Hematopoietic multipotent progenitor cell treated with erythropoietin and hydrocortisone succinate and interleukin-3 and kit ligand, for 17 days (in vitro differentiated cells): Measurements from ENCODE around the gene DNER.

Experiments used
- DNase-seq: peaks from one replicate; pipeline ENCODE4 v3.0.0-alpha.2; 2015; ENCODE audit warnings: low spot score

DNER gene

DNA sequence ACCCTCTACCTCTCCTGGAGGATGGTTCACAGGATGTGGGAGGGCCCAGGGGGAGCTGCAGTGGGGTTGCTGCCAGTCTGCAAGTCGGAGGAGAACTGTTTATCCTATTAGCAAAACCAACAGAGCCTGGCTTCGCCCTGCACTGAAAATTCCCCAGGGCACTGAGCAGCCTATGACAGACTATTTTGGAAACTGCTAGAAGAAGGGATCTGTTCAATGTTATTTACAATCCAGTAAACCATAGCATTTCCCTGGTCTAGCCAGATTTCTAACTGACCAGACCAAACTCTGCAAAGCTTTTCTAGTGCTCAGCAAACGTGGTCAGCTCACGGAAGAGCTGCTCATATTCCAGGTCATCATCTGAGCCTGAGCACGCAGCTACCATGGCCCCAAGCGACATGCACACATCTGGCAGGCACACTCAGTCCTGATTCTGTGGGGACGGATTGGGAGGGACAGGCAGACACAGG, 378.4 kb downstream of the DNER start:
- DNase-seq: no peak

DNA sequence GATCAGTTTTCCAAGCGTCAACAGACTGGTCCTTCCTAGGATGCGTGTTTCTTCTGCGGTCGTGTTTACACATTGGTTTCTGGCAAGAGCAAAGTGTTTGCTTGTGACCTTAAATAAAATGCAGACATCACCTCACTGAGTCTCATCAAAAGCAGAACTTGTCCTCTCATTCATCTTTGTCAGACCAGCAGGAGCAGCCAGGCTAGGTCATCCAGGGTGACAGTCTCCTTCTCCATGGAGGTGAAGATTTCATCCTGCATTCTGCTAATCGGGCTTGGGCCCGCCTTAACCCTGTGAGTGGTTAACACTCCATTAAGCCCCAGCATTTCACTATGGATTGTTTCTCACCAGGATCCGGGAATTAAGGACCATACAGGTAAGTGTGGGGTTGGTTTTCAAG, 379.0 kb downstream of the DNER start:
- no peak for DNase-seq

DNA sequence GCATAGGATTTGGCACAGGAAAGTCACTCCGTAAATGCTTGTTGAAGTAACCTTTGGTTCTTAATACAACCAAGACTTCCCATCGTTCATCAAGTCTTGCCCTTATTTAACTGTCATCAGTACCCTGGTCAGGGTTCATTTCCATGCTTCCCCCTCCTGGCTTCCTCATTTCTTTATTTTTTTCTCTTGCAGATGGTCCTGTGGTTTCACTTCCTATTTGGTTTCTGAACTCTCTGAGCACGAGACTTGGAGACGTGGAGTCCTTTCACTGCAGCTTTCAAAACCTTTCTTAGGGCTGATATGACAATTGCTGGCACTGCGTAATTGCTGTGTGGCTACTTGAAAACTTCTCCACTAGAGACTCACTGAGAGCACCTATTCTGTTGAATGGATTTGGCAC, 383.4 kb downstream of the DNER start:
- DNase-seq: no peak

- no peak for DNase-seq
These were observed 394.8 kb downstream of the DNER start for GRCh38 chr2:229319558-229319957.

- no peak for DNase-seq
These were observed 400.2 kb downstream of the DNER start for GRCh38 chr2:229314117-229314516.

DNA sequence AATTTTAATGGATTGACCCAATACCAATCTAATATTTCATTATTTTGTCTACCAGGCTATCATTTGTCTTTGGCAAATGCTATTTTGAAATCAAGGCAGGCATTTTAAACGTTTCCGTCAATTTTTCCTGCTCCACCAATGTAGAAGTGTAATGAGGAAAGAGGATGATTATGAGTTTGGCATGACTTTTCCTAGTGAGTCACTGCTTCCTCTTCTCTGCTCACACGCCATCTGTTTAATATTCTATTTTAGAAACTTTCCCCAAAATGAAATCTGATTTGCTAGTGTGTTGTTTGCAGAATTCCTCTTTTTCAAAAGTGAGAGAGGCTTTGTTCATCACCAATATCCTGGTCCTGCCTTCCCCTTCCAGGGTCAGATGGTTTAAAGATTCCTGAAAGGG, 400.8 kb downstream of the DNER start:
- no peak for DNase-seq
